ENCODE data around the gene LRRC2. TPM values are rescaled to one million over a fixed set of nuclear protein-coding genes. Genes with fewer than 3 reads are reported as not detected.
"Not testable (repeated sequence)": the region's sequence is repeated elsewhere in the genome, so short reads cannot be mapped to it uniquely, and the experiment has no call there.

LRRC2 gene
- total RNA-seq, 4 donors from 2014 or later = 0.62 to 2.0 (median 1.1) TPM; not detected in 1

- no peak overlapping the region for H3K27ac ChIP-seq
- H3K4me3 ChIP-seq = no peak overlapping the region
- WGBS, 2 donors (ENCODE audit: low coverage in 1 of 2) = 78 to 79% methylated on average over 2 of the region's 2 CpGs
- no peaks in the 10 kb centered on the region for H3K4me1 ChIP-seq
- TF ChIP-seq EP300 (IDR thresholded peaks at IDR 0.05) (no peak), POLR2AphosphoS5 (IDR thresholded peaks at IDR 0.05) (no peak), CTCF (IDR thresholded peaks at IDR 0.05) (no peak), POLR2A (IDR thresholded peaks at IDR 0.05) (no peak)
- H3K27me3 ChIP-seq = peaks cover 14% of the 10 kb centered on the region
- no peak for ATAC-seq
- H3K36me3 ChIP-seq = no peaks in the 10 kb centered on the region
- H3K9me3 ChIP-seq = no peaks in the 10 kb centered on the region
Observed at GRCh38 chr3:46523556-46523955, 42.5 kb downstream of the LRRC2 start.

- not testable (repeated sequence) for H3K27me3 ChIP-seq, H3K36me3 ChIP-seq, H3K9me3 ChIP-seq, H3K4me1 ChIP-seq, H3K27ac ChIP-seq, ATAC-seq, H3K4me3 ChIP-seq
- WGBS, 2 donors (ENCODE audit: low coverage in 1 of 2) = 66 to 90% methylated on average over 3 to 4 of the region's 4 CpGs
Observed at GRCh38 chr3:46522201-46522600, 43.9 kb downstream of the LRRC2 start.

- peaks cover 9% of the 10 kb centered on the region for H3K27me3 ChIP-seq
- no peak for ATAC-seq
- no peak for TF ChIP-seq EP300 (IDR thresholded peaks at IDR 0.05)
- no peak for TF ChIP-seq POLR2AphosphoS5 (IDR thresholded peaks at IDR 0.05)
- TF ChIP-seq CTCF (IDR thresholded peaks at IDR 0.05) = no peak
- TF ChIP-seq POLR2A (IDR thresholded peaks at IDR 0.05) = no peak
- no peak overlapping the region for H3K4me3 ChIP-seq
- no peaks in the 10 kb centered on the region for H3K9me3 ChIP-seq
- 63 to 66% methylated on average over 9 of the region's 9 CpGs for WGBS, 2 donors (ENCODE audit: low coverage in 1 of 2)
- no peaks in the 10 kb centered on the region for H3K4me1 ChIP-seq
- H3K36me3 ChIP-seq = no peaks in the 10 kb centered on the region
- no peak overlapping the region for H3K27ac ChIP-seq
Observed at GRCh38 chr3:46521096-46521495, 45.0 kb downstream of the LRRC2 start.

- TF ChIP-seq POLR2A (IDR thresholded peaks at IDR 0.05) (no peak), CTCF (IDR thresholded peaks at IDR 0.05) (no peak), EP300 (IDR thresholded peaks at IDR 0.05) (no peak)
- 79 to 88% methylated on average over 2 of the region's 3 CpGs for WGBS, 2 donors (ENCODE audit: low coverage in 1 of 2)
Observed at GRCh38 chr3:46520531-46520930, 45.6 kb downstream of the LRRC2 start.

GRCh38 chr3:46519952-46520351 is 46.1 kb downstream of the LRRC2 start:
- Histone ChIP-seq H3K36me3 (no peaks in the 10 kb centered on the region), H3K27ac (no peak overlapping the region), H3K4me1 (no peaks in the 10 kb centered on the region), H3K27me3 (peaks cover 4% of the 10 kb centered on the region), H3K9me3 (no peaks in the 10 kb centered on the region), H3K4me3 (no peak overlapping the region)
- TF ChIP-seq POLR2AphosphoS5 (IDR thresholded peaks at IDR 0.05) (no peak), POLR2A (IDR thresholded peaks at IDR 0.05) (no peak), EP300 (IDR thresholded peaks at IDR 0.05) (no peak), CTCF (IDR thresholded peaks at IDR 0.05) (no peak)
- ATAC-seq = no peak
- 92 to 100% methylated on average over 1 to 2 of the region's 2 CpGs for WGBS, 2 donors (ENCODE audit: low coverage in 1 of 2)

More at GRCh38 chr3:46520531-46520930, 45.6 kb downstream of the LRRC2 start:
- no peaks in the 10 kb centered on the region for H3K4me1 ChIP-seq
- no peak for ATAC-seq
- no peaks in the 10 kb centered on the region for H3K9me3 ChIP-seq
- no peaks in the 10 kb centered on the region for H3K36me3 ChIP-seq
- no peak overlapping the region for H3K4me3 ChIP-seq
- H3K27me3 ChIP-seq = peaks cover 9% of the 10 kb centered on the region
- no peak overlapping the region for H3K27ac ChIP-seq
